GM19397 (cell line): ENCODE measurements around the gene RCBTB1.

Experiments used
- ATAC-seq: cut with Tn5 transposase; IDR thresholded peaks from one replicate; pipeline ENCODE4 v1.9.1; 2021; ENCODE audit warnings: mild to moderate bottlenecking, moderate library complexity; ENCODE audit not compliant: unreplicated experiment

RCBTB1 gene

DNA sequence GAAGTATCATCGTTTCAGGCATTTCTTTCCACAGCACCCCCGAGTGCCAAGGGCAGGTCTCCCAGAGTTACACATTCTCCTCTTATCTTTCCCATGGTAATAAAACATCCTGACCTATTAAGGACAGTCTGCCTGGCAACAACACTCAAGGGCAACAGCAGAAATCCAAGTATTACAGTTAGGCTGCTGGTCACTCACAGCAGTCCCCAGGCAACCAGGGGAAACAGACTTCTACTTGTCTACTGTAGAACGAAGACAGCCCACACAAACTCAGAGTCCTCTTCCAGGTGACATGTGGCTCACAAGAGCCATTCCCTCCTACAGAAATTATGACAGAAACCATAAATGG is 24.3 kb downstream of the RCBTB1 start:
- no peak for ATAC-seq

DNA sequence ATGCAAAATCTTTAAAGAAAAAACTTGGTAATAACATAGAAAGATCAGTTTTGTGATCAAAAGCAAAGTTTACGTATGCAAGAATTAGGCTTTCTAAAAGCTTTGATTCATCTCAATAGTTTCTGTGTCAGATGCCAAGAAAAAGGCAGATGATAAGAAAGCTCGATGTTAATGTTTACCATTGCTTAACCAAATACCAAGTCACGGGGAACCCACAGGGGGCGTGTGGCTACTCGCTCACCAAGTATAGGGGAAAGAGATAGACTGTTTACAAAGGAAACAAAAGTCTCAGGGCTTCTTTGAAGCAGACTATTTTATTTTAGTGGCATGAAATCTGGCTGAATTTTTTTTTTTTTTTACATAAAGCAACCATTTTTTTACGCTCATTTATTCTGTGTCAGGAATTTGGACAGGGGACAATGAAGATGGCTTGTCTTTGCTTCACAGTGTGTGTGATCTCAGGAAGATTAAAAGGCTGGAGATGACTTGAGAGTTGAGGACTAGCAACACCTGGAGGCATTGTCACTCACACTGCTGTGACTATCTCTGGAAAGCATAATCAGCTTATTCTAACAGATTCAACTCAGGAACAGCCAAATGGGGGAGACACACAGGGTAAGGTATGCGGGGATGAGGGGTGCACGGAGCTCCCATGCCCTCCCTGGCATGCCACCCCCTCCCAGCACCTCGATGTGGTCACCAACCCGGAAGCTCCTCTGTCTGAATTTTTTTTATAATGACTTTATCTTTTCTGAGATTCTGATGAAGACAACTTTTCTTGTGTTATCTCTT is 24.9 kb downstream of the RCBTB1 start:
- no peak for ATAC-seq

DNA sequence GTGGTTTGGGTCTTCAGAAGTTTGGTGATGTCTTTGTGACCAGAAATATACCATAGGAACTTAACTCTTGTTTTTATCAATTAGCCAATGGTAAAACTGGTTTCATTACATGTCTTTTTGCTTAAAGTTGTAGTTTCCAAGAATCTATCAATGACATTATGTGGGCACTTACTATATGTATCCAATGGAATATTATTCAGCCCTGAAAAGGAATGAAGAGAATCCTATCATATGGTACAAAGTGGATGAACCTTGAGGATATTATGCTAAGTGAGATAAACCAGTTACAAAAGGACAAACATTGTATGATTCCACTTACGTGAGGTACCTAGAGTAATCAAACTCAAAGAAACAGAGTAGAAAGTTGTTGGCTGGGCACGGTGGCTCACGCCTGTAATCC is 26.4 kb downstream of the RCBTB1 start:
- no peak for ATAC-seq

DNA sequence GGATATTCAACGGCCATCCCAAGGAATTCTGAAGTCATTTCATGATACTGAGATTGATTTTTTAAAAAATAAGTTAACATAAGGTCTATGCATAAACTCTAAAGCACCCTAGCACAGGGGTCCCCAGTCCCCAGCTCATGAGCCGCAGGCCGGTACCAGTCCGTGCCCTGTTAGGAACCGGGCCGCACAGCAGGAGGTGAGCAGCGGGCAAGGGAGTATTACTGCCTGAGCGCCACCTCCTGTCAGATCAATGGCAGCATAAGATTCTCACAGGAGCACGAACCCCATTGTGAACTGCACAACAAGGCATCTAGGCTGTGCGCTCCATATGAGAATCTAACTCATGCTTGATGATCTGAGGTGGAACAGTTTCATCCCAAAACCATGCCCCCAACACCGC is 31.0 kb downstream of the RCBTB1 start:
- no peak for ATAC-seq

DNA sequence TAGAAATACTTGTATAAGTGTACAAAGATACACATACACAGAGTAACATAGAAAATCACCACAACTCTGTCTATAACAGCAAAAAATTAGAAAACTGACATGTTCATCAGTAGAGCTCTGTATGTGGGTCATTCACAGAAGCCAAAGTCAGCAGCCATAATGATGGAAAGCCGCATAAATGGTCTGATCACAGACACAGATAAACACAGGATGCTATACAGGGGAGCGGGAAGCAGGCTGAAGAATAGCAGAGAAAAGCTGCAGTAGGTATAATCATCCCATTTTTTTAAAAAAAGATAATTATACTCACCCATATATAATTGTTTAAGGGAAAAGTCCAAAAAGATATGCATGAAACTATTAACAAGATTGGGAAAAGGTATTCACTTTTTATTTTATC is 31.5 kb downstream of the RCBTB1 start:
- ATAC-seq: no peak

DNA sequence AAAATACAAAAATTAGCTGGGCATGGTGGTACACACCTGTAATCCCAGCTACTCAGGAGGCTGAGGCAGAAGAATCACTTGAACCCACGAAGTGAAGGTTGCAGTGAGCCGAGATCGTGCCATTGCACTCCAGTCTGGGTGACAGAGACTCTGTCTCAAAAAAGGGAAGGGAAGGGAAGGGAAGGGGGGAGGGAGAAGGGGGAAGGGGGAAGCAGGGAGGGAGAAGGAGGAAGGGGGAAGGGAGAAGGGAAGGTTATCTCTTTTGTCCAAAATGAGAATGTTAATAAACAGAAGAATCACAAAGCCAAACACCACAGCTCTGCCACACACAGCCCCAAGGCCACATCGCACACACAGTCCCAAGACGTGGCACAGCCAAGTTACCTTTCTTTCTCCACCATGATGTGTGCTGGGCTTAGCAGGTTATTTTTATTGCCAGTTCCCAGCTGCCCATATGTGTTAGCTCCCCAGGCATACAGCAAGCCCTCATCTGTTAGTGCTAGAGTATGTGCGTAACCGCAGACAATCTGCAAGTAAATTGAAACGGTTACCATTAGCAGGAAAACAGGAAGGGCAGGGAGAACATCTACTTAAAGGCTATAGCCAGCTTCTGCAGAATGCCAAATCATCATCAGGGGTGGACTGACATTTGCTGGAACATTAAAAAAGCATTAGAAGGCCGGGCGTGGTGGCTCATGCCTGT is 34.3 kb downstream of the RCBTB1 start:
- ATAC-seq: no peak

DNA sequence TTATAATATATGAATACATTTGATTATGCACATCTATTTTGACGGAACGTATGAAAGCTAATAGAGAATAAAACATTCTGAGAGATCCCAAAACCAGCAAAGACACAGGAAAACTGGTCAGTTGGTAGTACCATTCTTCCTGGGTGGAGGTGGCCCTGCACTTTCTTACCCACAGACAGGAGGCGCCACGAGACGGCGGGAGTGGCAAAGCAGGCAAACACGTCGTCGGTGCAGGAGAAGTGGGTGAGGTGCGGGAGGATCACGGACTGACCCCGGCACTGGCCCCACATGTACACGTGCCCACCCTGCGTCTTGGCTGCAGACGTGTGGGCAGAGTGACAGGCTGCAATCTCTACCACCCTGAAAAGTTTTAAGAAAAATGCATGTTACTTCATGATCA is 36.1 kb downstream of the RCBTB1 start:
- no peak for ATAC-seq

DNA sequence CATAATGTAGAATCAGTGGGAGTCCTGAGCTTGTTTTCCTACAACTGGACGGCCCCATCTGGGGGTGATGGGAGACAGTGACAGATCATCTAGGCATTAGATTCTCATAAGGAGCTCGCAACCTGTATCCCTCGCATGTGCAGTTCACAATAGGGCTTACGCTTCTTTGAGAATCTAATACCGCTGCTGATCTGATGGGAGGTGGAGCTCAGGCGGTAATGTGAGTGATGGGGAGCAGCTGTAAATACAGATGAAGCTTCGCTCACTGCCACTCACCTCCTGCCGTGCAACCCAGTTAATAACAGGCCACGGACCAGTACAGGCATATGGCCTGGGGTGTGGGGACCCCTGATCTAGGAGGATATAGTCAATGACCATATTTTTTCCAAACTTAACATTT is 38.8 kb downstream of the RCBTB1 start:
- no peak for ATAC-seq

DNA sequence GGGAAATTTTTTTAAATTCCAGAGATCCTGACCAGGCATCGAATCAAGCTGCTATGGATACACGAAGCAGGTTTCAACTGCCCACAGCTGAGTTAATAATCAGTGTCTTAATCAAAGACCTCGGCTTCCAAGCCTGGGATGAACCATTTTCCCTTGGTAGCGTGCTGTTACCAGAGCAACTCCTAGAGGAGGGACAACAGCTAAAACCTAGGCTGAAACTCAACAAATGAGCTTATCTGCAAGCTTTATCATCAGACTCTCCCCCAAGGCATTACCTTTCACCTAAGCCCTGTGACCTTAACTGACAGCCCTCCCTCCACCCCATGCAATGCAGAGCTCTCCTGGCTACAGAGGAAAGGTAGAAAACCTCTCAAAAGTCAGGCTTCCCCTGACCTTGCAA is 39.7 kb downstream of the RCBTB1 start:
- ATAC-seq: no peak

DNA sequence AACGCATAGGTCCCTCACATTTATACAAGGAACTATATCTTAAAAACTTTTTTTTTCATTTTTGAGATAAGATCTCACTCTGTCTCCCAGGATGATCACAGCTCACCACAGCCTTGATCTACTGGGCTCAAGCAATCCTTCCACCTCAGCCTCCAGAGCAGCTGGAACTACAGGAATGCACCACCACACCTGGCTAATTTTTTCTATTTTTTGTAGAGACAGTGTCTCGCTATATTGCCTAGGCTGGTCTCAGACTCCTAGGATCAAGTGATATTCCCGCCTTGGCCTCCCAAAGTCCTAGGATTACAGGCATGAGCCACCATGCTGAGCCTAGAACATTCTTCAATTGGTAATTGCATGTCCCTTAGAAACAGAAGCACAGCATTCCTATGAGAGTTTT is 41.7 kb downstream of the RCBTB1 start:
- ATAC-seq: no peak

DNA sequence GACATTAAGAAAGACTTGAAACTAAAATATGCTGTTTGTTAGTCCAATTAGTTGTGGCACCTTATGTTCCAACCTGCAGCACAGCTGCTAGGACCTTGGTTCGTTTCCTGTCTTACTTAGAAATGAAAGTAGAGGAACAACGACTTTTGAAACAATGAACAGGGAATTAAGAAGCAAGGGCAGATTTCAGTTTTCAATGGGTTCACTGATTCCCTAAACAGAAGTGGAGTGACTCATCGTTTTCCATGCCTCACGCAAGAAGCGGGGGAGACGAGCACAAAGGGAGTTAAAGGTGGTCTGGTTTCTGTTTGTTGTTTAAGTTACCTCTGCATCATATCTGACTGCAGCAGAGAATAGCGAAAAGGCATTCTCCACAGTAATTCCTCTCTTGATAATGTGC is 44.8 kb downstream of the RCBTB1 start:
- peak; percentile 47 for ATAC-seq

DNA sequence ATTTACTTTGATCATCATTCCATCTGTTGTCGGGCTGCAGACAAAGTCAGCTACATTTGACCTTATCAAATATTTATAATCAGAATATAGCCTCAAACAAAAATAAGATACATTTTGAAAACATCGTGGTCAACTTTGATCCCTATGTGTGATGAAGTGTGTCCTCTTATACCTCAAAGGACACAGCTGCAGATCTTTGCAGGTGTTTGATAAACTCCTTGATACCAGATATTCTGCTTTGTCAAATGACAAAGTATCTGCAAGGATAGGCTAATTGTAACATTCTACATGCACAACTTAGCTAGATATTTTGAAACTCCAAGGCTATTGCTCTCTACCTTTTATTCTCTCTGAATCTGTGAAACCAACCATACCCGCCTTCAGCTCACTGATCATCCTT is 45.6 kb downstream of the RCBTB1 start:
- ATAC-seq: no peak

DNA sequence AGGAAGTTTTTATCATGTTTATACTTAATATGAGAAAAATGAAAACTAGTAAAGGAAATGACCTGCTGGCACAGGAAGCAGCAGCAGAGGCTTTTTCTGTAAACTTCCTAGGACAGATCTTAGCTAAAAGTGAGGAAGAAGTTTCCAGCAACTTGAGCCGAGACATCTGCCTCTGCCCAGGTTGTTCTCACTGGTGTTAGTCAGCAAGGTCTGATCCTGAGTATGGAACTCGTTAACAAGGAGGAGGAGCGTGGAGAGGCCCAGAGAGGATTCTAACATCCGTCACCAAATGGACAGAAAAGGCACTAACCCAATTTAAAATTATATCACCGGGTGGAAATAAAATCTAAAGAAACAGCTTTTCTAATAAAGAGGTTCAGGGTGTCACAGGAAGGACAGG is 46.0 kb downstream of the RCBTB1 start:
- no peak for ATAC-seq

DNA sequence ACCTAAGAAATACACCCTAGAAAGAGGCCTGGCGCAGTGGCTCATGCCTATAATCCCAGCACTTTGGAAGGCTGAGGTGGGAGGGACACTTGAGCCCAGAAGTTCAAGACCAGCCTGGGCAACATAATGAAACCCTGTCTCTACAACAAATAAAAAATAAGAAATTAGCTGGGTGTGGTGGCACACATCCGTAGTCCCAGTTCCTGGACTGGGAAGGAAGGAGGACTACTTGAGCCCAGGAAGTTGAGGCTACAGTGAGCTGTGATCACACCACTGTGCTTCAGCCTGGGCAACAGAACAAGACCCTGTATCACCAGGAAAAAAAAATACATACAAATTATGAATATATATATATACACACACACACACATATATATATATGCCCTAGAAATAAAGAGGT is 47.0 kb downstream of the RCBTB1 start:
- ATAC-seq: no peak

DNA sequence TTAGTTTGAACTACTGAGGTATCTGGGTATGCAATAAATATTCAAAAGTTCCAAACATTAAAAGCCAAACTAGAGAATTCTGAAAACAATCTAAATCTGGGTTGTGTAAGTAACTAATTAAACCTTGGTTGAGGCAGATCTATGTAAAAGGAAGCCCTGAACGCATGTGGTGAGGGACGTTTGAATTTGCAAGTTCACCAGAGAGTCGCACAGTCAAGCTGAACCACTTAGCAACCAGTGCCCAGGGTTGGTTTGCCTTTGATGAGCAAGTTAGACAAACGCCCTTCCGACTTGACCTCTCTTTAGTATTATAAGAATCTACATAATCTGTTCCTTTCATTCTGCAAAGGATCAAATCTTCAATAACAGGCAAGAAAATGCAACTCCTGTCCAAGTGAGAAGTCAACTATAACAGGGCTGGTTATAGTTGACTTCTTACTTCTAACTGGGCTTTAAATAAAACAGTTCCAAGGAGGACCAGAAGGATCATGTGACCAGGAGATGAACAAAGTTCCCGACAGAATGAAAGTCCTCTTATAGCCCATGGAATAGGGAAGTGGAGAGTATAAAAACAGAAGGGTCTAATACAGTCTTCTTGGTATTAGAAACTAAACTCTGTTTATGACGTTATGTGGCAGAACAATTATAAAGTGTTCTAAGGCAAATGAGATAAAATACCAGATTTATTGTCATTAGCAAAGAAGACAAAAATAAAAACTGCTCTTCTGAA is 49.0 kb downstream of the RCBTB1 start:
- peak; percentile 46 for ATAC-seq

DNA sequence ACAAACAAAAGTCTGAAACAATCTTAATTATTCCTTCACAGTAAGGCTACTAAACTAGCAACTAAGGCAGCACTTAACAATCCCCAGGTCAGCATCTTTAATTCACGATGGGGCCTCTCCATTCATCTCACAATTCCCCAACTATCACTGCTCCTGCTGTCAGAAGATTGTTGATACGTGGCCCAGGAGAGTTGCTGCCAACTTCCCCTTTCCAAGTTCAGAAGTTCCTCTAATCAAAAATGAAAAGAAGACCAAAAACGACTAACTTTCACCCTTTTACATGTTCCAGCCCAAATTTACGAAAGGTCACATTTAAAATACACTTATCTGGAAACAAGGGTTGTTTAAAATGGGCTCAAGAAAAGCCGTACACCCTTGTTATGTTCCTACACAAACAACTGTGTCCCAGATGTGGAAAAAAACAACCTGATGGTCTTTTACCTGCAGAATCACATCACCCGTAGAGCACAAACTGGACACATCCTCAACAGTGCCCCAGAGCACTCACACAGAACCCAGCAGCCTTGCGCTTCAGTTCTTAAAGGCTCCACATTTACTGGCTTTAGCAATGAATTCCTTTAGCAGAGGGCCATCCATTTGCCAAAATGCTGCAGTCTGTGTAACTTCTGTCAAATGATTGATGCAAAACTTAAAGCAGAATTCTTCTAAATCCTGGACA is 51.6 kb downstream of the RCBTB1 start:
- no peak for ATAC-seq

DNA sequence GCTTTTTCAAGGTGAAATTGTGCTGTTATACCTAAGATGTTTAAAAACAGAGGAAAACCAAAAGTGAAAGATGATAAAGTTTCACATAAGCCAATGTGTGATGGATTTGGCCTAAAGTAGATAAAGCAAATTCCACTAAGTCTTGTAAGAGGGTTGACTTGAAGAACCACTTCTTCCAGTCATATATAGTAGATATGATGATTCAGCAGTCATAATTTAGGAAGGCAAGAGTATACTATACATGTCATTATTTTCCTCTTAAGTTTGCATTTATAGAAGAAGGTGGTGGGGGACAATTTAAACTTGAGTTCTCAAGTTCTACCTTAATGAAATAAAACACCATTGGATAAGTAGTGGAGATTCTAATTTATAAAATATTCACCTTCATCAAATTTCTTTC is 52.3 kb downstream of the RCBTB1 start:
- no peak for ATAC-seq

DNA sequence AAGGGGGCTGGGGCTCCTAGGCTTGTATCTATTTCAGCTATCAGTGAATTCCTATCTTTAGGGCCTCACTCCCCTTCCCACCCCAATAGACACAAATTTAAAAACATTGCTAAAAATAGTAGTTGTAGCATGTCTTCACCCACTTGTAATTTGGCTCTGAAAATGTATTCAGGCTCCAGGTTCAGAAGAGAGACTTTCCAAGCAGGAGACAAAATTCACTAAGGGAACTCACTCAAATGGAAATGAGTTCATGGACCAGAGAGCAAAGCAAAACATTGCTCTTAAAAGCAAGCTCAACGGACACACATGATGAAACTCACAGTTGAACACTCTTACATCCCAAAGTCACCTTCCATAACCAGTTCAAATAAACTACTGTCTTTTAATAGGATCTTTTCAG is 52.8 kb downstream of the RCBTB1 start:
- ATAC-seq: no peak

DNA sequence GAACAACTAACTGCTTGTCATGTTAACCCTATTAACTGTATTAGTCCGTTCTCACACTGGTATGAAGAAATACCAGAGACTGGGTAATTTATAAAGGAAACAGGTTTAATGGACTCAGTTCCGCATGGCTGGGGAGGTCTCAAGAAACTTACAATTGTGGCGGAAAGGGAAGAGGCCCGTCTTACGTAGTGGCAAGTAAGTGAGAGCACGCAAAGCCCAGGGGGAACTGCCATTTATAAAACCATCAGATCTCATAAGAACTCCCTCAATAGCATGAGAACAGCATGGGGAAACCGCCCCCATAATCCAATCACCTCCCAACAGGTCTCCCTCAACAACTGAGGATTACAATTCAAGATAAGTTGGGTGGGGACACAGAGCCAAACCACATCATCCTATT is 54.9 kb downstream of the RCBTB1 start:
- ATAC-seq: peak; percentile 76

DNA sequence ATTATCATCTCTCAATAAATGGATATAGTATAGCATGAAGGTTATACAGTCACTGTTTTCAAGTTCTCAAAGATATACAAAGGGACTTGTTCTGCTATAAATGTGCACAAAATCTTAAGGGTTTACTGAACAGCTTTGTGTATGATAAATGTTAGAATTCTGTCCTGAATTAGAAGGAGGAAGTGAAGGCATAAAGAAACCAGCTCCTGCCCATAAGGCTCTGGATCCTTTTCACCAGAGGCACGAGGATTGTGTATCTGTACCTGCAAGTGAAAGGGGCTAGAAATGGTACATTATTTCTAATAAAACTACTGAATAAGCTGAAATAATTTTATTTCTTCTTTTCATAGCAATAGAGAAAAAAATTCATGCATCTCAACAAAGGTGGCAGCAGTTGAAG is 57.2 kb downstream of the RCBTB1 start:
- ATAC-seq: no peak

DNA sequence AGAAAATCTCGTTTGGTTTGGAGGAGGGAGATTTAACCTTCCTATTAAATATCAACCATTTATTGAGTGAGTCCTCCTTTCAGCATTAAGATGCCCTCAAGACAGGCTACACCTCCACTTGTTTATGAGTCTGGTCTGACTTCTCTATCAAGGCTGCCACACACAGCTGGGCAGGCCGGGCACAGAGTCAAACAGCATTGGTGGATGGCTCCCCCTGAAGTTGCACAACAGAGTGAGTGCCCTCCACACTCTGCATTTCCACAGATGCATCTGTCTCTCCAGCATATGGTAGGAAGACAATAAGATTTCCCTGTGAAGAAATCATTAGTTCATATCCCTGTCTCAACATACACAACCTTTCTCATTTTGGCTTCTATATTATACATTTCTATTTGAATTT is 58.2 kb downstream of the RCBTB1 start:
- ATAC-seq: no peak
